ENCODE measurements around the gene PLCB2.

PLCB2 gene

DNA sequence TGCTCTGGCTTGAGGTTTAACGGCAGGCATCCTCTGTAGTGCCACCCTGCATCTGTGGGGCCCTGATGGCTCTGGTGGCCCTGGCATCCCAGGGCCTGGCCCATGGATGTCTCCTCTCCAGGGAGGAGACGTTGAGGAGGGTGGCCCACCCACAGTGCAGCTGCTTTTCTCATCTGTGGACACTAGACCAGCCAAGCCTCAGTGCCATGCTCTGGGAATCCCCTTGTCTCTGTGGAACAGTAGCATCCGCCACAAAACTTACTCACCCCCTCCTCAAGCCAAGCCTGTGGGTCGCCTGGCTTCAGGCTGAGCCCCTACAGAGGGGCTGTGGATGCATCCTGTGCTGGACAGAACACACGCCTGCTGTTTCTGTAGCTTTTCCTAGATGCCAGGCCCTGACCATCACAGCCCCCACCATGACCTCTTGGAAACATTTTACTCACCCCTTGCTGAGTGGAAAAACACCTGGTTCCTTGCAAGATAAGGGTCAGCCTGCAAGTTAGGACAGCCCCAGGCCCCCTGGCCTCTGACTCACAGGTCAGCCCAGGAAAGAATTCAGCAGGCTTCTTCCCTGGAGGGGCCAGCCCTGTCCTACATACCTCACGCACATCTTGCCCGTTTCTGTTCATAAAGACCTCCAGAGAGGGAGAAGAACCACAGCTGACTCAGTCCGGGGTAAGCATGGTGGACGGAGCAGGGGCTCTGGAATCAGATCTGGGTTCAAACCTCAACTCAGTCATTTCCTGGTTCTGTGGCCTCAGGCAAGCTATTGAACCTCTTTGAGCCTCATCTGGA is 49.9 kb downstream of the PLCB2 start:
- Histone ChIP-seq H3K4me3 (no peak overlapping the region), H3K9me3 (ENCODE audit: low read depth, low read length) (no peaks in the 10 kb centered on the region), H3K27ac (no peak overlapping the region), H3K36me3 (ENCODE audit: insufficient read depth, low read length) (no peaks in the 10 kb centered on the region), H3K9ac (ENCODE audit: insufficient read length) (no peak overlapping the region)
- TF ChIP-seq EZH2 (IDR thresholded peaks at IDR 0.05) (no peak), POLR2AphosphoS5 (IDR thresholded peaks at IDR 0.05; ENCODE audit: borderline replicate concordance, low read depth, low read length) (no peak), FOXP2 (optimal IDR thresholded peaks at IDR 0.05; ENCODE audit: control extremely low read depth, extremely low read length, insufficient read depth) (no peak)
- no peak for DNase-seq (ENCODE audit: low read depth, low spot score)

DNA sequence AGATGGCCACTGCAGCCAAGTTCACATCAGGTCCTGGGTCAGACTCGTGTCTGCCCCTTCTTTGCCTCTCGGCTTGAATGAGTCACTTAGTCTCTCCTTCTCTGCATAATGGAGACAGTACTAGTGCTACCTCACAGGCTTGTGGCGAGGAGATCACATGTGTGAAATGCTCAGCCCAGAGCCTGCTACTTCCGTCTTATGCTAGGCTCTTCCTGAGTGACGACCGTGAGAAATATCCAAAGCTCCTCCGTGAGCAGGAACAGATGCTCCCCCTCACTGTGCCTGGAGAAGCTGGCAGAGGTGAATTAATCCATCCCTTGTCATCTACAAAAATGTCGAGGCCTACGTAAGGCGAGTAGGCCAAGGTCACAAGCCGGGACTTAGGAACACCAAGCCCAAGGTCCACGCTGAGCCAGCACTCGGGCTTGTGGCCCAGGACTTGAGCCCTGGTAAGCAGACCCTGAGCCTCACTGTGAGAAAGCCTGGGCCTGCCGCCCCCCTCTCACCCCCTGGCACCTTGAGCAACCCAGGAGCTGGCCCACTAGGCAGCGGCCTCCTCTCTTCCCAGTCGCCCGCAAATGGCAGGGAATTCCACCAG is 51.0 kb downstream of the PLCB2 start:
- Histone ChIP-seq H3K9me3 (ENCODE audit: low read depth, low read length) (no peaks in the 10 kb centered on the region), H3K4me3 (no peak overlapping the region), H3K27ac (no peak overlapping the region), H3K36me3 (ENCODE audit: insufficient read depth, low read length) (no peaks in the 10 kb centered on the region), H3K9ac (ENCODE audit: insufficient read length) (no peak overlapping the region)
- no peak for TF ChIP-seq FOXP2 (optimal IDR thresholded peaks at IDR 0.05; ENCODE audit: control extremely low read depth, extremely low read length, insufficient read depth)
- no peak for TF ChIP-seq EZH2 (IDR thresholded peaks at IDR 0.05)
- TF ChIP-seq POLR2AphosphoS5 (IDR thresholded peaks at IDR 0.05; ENCODE audit: borderline replicate concordance, low read depth, low read length), result no peak
- DNase-seq (ENCODE audit: low read depth, low spot score), result no peak

- no peak for DNase-seq (ENCODE audit: low read depth, low spot score)
- no peak overlapping the region for H3K27ac ChIP-seq
- no peaks in the 10 kb centered on the region for H3K9me3 ChIP-seq (ENCODE audit: low read depth, low read length)
- H3K36me3 ChIP-seq (ENCODE audit: insufficient read depth, low read length), result no peaks in the 10 kb centered on the region
- no peak for TF ChIP-seq FOXP2 (optimal IDR thresholded peaks at IDR 0.05; ENCODE audit: control extremely low read depth, extremely low read length, insufficient read depth)
- no peak for TF ChIP-seq POLR2AphosphoS5 (IDR thresholded peaks at IDR 0.05; ENCODE audit: borderline replicate concordance, low read depth, low read length)
- H3K9ac ChIP-seq (ENCODE audit: insufficient read length), result no peak overlapping the region
- no peak overlapping the region for H3K4me3 ChIP-seq
Measured at GRCh38 chr15:40255033-40255432, 52.7 kb downstream of the PLCB2 start.

GRCh38 chr15:40254452-40254851 is 53.3 kb downstream of the PLCB2 start:
- no peak overlapping the region for H3K27ac ChIP-seq
- H3K9me3 ChIP-seq (ENCODE audit: low read depth, low read length), result no peaks in the 10 kb centered on the region
- no peak for DNase-seq (ENCODE audit: low read depth, low spot score)
- no peak overlapping the region for H3K4me3 ChIP-seq
- H3K9ac ChIP-seq (ENCODE audit: insufficient read length), result no peak overlapping the region
- TF ChIP-seq POLR2AphosphoS5 (IDR thresholded peaks at IDR 0.05; ENCODE audit: borderline replicate concordance, low read depth, low read length) (no peak), EZH2 (IDR thresholded peaks at IDR 0.05) (no peak), FOXP2 (optimal IDR thresholded peaks at IDR 0.05; ENCODE audit: control extremely low read depth, extremely low read length, insufficient read depth) (no peak)
- H3K36me3 ChIP-seq (ENCODE audit: insufficient read depth, low read length), result no peaks in the 10 kb centered on the region

- Histone ChIP-seq H3K9me3 (ENCODE audit: low read depth, low read length) (no peaks in the 10 kb centered on the region), H3K27ac (no peak overlapping the region), H3K4me3 (no peak overlapping the region), H3K36me3 (ENCODE audit: insufficient read depth, low read length) (no peaks in the 10 kb centered on the region), H3K9ac (ENCODE audit: insufficient read length) (no peak overlapping the region)
- DNase-seq (ENCODE audit: low read depth, low spot score), result no peak
- TF ChIP-seq FOXP2 (optimal IDR thresholded peaks at IDR 0.05; ENCODE audit: control extremely low read depth, extremely low read length, insufficient read depth) (no peak), POLR2AphosphoS5 (IDR thresholded peaks at IDR 0.05; ENCODE audit: borderline replicate concordance, low read depth, low read length) (no peak), EZH2 (IDR thresholded peaks at IDR 0.05) (no peak)
Measured at GRCh38 chr15:40253167-40253790, 54.5 kb downstream of the PLCB2 start.

- Histone ChIP-seq H3K9me3 (ENCODE audit: low read depth, low read length) (no peaks in the 10 kb centered on the region), H3K36me3 (ENCODE audit: insufficient read depth, low read length) (no peaks in the 10 kb centered on the region), H3K4me3 (no peak overlapping the region), H3K9ac (ENCODE audit: insufficient read length) (no peak overlapping the region), H3K27ac (no peak overlapping the region)
- no peak for DNase-seq (ENCODE audit: low read depth, low spot score)
- TF ChIP-seq FOXP2 (optimal IDR thresholded peaks at IDR 0.05; ENCODE audit: control extremely low read depth, extremely low read length, insufficient read depth) (no peak), EZH2 (IDR thresholded peaks at IDR 0.05) (no peak), POLR2AphosphoS5 (IDR thresholded peaks at IDR 0.05; ENCODE audit: borderline replicate concordance, low read depth, low read length) (no peak)
Measured at GRCh38 chr15:40252438-40253166, 55.1 kb downstream of the PLCB2 start.

DNA sequence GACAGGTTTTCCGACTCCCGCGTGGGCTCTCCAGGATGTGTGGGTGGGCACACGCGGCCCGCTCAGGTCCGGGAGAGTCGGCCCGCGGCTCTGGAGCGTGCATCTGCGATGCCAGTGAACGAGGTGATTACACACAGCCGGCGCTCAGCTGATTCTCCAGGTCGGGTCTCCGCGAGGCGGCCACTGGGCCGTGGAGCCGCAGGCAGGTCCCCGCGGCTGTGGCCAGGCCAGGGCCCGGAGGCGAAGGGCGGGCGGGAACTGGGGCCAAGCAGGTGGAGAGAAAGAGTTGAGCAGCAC is 55.6 kb downstream of the PLCB2 start:
- Histone ChIP-seq H3K27ac (no peak overlapping the region), H3K9ac (ENCODE audit: insufficient read length) (no peak overlapping the region), H3K4me3 (no peak overlapping the region), H3K9me3 (ENCODE audit: low read depth, low read length) (no peaks in the 10 kb centered on the region), H3K36me3 (ENCODE audit: insufficient read depth, low read length) (no peaks in the 10 kb centered on the region)
- DNase-seq (ENCODE audit: low read depth, low spot score), result no peak
- TF ChIP-seq FOXP2 (optimal IDR thresholded peaks at IDR 0.05; ENCODE audit: control extremely low read depth, extremely low read length, insufficient read depth), result no peak
- TF ChIP-seq EZH2 (IDR thresholded peaks at IDR 0.05), result no peak
- TF ChIP-seq POLR2AphosphoS5 (IDR thresholded peaks at IDR 0.05; ENCODE audit: borderline replicate concordance, low read depth, low read length), result no peak

DNA sequence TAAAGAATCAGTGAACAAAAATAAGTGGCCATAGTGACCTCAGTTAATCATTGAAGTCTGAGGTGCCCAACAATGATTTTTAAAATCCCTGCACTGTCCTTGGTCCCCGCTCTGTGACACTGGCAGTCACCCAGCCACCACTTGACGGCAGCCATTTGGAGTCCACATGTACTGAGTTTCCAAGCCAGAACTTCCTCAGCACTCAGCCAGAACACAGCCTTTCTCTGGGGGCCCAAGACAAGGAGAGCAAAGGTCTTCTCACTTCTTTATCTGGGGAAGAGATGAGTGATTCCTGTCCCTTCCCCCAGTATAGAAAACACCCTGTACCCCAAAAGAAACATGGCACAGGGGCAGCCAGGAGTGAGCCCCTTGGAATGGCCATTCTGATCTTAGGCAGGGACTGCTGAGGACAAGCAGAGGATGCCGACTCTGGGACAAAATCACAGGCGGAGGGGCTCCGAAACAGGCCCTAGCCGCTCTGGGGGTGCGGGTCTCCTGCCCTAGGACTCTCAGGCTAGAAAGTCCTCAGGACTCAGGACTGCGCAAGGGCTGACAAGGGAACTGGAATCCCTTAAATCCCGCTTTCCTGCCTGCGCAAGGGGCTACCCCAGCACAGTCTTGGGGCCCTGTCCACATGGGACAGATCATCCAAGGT is 56.1 kb downstream of the PLCB2 start:
- no peaks in the 10 kb centered on the region for H3K36me3 ChIP-seq (ENCODE audit: insufficient read depth, low read length)
- H3K9me3 ChIP-seq (ENCODE audit: low read depth, low read length), result no peaks in the 10 kb centered on the region
- H3K9ac ChIP-seq (ENCODE audit: insufficient read length), result no peak overlapping the region
- TF ChIP-seq EZH2 (IDR thresholded peaks at IDR 0.05), result no peak
- H3K27ac ChIP-seq, result no peak overlapping the region
- DNase-seq (ENCODE audit: low read depth, low spot score), result no peak
- H3K4me3 ChIP-seq, result no peak overlapping the region
